GM19239 (cell line): ENCODE data around the gene BNC2.
"Not testable (repeated sequence)": the region's sequence is repeated elsewhere in the genome, so short reads cannot be mapped to it uniquely, and the experiment has no call there.

Experiments
- DNase-seq: peaks from one replicate; pipeline ENCODE4 v3.0.0; 2011; ENCODE audit warnings: low spot score; ENCODE audit not compliant: insufficient read length
- FAIRE-seq: peaks from 2 replicates; lab custom pipeline; 2011; peaks lifted over from hg19 to GRCh38; lab: Jason Lieb, UNC

The BNC2 gene

DNA sequence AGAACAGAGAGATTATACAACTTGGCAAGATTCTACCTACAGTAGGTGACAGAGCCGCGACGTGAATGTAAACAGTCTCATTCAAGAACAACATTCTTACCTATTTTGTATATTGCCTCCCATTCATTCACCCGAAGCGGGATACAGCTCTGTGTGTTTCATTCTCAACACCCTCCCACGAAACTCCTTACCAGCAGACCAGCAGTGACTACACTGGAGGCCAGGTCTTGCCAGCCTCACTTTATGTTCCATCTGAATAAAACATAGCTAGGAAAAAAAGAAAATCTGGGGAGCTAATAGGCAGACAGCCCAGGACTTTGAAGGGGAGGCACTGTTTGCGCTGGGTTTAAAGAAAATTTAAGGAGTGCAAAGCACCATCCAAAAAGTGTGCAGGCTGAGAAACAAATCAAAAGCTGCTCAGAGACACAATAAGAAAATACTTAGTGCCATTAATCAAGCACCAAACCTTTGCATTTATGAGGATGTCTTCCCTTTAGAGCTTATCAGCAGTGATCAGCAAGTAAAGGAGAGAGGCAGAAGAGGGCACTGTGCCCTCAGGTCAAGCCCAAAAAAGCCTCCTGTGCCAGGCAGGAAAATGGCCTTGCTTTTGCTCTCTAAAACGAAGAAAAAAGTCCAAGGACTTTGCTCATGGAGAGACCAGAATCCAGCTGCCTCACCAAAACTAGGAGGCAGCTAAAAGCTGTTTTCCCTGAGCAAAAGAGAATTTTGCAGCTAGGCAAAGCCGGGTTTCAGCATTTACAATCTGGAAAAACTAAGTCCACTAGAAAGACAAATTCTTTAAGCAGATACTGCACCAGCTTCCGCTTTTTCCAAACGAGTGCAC, 295.1 kb downstream of the BNC2 start:
- no peak for DNase-seq
- no peak for FAIRE-seq

DNA sequence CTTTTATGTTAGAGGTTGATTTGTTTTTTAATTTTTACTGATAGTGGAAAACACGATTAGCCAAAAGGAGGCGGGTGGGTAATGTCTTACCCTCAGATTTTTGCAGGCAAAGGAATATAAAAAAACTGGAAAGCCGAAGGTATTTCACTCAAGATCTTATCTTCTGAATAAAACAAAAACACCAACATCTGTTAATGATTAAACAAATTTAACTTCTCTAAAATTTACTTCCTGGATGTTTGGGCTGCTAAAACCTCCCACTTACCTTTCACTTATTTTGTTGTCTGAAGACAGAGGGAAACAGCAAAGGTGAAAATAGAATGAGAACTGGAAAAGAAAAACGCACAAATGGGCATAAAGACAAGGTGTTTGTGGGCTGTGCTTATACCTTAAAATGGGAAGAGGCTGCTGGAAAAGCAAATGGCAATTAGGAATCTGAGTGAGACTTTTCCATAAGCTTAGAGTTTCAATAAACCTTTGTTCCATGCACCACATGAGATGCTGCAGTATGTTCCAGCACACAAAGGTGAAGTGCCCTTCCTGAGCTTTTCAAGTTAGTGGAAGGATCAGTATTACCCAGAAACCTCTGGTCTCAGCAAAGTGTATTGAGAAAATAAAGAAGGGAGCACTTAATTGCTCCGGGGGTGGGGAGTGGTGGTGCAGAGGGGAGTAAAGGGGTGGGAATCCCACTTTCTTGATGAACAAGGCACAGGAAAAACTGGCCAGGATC, 298.3 kb downstream of the BNC2 start:
- FAIRE-seq: no peak

DNA sequence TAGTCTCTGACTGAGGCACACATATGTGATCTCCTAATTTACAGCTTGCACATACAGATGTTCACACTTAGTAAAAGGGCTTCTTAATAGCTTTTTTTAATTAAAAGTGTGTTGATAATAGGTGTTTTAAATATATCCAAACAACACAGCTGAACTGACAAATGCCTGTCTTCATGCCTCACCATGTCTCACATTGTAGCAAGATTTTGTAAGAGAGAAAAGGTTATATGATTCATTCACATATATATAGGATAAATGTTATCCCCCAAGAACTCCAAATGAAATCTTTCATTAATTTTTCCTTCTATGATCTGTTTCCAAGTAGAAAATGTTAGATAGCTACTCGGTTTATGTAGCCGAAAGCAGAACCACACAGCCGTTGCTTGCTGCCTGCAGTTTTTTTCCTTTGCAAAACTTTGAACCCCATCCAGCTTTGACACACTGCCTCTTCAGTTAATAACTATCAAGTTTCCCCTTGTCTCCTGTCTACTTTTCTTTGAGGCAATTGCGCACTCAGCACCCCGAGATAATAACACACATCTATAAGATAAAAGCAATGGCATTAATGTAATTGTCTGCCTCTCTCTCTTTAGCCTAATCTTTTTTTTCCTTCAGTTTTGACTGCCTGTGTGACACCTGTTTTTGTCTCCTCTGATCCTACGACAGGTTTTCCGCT, 299.2 kb downstream of the BNC2 start:
- FAIRE-seq: no peak

More for the DNA sequence above, 298.3 kb downstream of the BNC2 start:
- DNase-seq: no peak

DNA sequence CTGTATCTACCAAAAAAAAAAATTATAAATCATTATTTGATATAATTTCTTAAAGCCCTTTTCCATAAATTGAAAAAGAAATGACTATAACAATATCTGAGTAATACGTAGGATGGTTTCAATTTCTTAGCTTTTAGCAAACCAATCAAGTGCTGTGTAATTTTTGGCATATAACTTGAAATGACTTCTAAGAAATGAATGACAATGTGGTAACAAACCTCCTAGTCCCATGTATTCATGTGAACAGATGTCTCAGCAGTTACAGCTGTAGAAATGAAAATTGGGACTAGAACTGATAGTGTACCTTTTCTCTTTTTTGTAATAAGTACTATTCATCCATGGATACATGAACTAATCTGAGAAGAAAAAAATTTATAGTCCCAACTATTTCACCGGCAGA, 307.0 kb downstream of the BNC2 start:
- FAIRE-seq: no peak
- DNase-seq: no peak

More for the DNA sequence above, 299.2 kb downstream of the BNC2 start:
- DNase-seq: no peak

DNA sequence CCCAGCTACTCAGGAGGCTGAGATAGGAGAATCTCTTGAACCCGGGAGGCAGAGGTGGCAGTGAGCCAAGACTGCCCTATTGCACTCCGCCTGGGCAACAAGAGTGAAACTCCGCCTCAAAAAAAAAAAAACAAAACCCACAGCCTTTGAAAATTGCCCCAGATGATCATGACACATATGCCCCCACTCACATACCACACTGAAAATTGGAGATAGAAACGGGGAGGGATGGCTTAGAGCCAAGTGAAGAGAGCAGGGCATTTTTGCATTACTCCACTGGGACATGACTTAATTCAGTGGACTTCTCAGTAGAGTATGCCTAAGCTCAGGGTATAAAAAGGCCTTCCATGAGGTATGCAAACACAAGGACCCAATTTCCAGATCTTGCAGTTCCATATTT, 309.3 kb downstream of the BNC2 start:
- FAIRE-seq: no peak
- no peak for DNase-seq

DNA sequence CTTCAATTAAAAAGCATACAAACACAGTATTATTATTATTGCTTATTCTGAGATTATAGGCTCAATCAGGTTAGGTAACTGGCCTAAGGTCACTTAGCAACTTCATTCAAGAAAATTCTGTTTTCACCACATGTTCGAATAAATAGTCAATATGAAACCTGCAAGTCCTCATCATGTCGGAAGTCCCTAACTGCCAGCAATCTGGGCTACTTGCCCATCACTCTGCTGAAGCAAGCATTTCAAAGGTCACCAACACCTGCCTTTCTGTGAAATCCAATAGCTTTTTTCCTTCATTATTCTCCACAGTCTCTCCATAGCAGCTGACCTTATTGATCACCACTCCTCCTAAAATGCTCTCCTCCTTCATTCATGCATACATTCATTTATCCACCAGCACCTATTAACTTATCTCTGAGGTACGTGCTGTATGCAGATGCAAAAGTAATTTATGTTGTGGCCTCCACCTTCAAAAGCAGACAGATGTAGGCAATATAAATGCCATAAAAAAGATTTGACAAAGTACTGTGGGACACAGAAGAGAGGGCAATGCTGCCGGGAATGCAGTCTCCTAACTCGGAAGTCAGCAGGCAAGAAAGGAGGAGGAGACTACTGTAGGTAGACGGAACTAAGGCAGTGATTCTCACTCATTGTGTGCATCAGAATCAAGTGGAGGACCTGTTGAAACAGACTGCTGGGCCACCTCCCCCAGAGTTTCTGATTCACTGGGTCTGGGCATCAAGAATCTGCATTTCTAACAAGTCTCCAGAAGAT, 310.9 kb downstream of the BNC2 start:
- DNase-seq: no peak
- no peak for FAIRE-seq

DNA sequence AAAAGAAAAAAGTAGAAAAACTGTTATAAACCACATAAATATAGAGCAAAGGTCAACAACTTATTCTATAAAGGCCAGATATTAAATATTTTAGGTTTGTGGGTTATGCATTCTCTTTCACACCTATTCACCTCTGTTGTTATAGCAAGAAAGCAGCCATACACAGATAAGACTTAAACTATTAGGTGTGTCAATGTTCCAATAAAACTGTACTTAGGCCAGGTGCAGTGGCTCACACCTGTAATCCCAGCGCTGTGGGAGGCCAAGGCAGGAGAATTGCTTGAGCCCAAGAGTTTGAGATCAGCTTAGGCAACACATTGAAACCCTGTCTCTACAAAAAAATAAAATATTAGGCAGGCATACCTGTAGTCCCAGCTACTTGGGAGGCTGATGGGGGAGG, 314.7 kb downstream of the BNC2 start:
- DNase-seq: no peak
- no peak for FAIRE-seq

DNA sequence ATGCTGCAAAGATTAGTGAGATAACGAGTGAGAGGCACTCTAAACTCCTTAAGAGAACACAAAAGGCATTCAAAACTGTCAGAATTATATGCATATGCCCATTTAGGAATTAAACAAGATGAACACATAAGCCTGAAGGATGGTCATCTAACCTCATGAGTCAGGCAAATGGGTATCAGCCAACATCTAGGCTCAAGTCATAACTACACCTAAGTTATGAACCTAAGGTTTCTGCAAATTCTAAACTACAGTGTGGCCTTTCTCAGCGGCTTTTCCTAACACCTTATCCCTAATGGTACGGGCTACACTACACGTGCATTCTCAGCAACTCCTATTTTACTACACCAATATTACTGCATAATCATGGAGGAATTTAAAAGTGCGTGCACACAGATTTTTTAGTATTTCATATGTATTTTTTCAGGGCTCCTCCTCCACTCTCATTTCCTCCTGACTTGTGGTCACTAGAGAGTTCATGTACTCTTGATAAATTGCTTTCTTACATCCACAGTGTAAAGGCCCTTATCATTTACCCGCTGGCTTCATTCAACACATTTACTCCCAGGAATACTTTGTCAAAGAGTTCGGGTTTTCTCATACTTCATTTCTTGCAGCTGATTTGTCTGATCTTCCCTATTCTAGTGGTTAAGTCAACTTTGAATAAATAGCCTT, 316.5 kb downstream of the BNC2 start:
- DNase-seq (no peak), FAIRE-seq (no peak)

DNA sequence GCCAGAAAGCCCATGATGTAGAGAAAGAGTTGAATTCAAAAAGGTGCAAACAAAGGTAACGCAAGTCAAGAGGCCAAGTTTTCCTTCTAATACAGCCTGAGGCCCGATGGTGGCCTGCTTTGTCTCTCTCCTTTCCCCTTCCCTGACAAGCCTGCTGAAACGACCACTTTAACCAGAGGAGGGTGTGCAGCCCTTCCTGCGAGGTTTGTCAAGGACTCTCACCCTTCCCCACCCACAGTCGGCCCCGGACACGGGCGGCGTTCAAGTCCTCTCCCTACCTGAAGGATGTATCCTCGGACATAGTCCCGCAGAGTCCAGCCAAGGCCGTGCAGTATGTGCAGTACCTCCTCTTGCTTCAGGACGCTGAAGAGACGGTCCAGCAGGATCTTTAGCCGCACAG, 318.2 kb downstream of the BNC2 start:
- DNase-seq: no peak
- no peak for FAIRE-seq

DNA sequence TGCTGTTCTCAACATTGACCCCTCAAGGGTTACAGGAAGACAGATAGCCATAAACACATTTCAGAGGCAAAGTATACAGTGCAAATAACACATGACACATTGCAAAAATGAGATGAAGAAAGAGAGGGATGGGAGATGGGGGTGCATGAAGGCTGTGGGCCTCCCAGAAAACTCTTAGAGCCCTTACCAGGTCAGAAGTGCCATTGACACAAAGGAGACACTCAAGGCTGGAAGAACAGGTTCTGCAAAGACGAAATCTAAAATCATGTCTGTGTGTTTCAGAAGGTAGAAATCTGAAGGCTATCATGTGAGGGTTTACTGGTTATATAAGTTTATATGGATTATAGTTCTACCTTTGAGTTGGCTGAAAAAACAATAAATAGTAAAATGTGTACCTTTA, 318.8 kb downstream of the BNC2 start:
- no peak for FAIRE-seq
- DNase-seq: no peak

DNA sequence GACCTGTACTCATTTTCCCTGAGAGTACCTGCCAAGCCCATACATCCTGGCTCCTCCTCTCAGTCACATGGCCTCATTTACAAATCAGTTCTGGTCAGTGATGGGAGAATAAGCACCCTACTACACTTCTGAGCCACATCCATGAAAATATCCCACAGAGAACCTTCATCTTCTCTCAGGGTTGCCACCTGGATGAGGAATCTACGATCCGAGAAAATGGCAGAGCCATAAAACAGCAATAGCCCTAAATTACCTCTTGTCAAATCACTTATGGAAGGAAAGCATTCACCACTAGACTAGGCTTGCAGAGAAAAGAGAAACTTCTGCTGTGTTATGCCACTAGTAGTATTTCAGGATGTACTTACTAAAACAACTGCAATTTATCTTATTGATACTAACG, 324.8 kb downstream of the BNC2 start:
- DNase-seq (no peak), FAIRE-seq (no peak)

DNA sequence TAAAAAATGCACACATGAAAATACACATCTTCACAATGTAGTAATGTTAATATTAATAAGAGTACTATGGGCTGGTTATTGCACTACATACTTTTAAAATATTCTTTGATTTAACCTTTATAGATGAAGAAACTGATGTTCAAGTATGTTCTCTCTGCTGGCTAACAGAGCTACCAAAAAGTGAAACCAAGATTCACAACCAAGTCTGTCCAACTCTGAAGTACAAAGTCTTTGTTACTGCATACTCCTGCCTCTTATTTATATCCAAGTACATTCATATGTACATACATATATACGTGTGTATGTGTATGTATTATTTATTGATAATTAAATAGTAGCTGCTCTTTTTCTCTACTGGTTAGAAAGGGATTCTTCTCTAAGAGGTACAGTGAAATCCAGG, 325.6 kb downstream of the BNC2 start:
- FAIRE-seq (no peak), DNase-seq (no peak)

DNA sequence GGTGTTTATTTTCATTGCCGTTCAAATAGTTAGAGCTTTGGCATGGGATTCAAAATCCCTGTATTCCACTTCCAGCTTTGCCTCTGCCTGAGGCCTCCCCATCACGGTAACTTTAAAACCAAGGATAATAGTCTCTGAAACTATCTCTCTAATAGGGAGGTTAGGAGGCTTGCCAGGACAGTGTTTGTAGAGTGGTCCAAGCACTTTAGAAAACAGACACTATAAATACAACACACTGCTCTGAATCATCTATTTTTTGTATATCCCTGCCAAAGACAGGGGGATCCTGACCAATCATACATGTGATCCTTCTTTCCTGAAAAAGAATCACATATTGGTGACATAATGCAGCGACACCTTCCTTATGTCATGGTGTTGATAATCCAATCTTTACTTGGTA, 326.8 kb downstream of the BNC2 start:
- DNase-seq (no peak), FAIRE-seq (no peak)

DNA sequence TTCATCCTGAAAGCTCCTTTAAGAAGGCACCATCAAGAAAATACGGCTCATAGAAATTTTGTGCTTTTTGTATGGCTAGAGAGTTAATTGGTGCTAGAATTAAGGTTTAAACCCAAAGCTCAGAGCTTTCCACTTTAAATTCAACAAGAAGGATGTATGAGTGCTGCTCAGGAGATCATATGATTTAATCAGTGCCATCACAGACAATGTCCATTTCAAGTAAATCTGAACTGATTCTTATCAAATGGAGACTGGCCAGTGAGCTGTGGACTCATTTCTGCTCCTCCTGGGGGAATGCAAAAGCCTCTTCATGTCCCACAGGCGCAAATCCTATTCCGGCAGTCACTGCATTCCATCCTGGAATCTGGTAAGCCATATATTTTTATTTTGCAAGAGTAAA, 327.2 kb downstream of the BNC2 start:
- FAIRE-seq: no peak
- DNase-seq: no peak

DNA sequence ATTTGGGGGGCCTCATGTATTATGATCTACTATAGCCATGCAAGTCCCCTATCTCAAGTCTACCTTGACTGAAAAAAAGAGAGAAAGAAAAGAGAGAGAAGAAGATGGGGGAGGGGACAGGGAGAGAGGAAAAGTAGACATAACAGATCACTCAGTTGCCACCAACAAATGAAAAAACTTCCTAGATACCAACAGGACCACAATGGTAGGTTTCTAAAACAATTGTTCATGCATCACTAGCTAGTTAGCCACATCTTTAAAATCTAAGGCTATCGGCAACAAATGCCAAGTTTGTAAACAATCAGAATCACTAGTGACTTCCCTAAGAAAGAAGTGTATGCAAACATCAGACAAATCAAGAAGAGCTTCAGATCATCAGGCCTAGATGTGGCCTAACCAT, 328.2 kb downstream of the BNC2 start:
- DNase-seq (no peak), FAIRE-seq (no peak)

DNA sequence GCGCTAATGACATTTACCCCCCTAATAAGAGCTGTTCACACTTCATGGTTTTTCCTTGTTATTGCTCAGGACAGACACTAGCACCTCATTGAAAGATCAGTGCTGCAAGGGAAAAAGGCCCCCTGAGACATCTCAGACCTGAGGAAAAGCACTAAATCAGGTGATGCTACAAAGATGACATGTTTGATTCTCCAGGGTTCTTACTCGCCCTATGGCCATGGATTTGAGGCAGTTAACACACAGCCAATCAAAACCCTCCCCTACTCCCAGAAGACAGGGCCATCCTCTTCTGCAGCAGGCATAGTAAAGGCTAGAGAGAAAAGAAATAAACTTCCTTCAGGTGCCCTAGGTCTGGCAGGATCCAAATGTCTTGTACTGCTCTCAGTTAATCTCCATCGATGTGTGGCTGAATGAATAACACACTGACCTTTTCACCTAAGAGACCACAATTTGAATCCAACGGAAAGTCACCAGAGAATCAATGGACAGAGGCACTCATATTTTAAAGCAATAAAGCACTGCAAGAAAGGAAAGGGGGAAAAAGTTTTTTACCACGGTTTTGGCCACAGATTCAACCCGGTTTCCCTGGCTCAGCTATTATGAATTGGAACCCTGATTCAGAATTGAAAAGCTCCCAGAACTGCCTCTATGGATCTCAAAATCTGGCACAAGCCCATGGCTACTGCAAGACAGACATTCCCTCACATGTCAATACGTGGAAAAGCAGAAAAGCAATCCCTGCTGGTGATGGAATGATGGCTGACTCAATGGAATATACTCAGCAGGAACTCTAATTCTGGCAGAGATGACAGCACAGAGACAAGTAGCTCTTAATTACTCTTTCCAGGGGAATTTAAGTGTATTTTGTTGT, 329.5 kb downstream of the BNC2 start:
- FAIRE-seq: no peak
- DNase-seq: no peak

DNA sequence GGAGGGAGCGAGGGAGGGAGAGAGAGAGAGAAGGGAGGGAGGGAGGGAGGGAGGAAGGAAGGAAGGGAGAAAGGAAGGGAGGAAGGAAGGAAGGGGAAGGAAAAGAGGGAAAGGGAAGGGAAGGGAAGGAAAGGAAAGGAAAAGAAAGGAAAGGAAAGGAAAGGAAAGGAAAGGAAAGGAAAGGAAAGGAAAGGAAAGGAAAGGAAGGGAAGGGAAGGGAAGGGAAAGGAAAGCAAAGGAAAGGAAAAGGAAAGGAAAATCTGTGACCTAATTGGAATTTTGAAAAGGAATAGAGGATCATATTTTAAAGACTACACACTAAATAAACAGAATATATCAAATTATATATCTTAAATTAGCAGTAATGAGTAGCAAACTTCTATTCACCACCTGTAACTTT, 330.8 kb downstream of the BNC2 start:
- not testable (repeated sequence) for DNase-seq, FAIRE-seq

DNA sequence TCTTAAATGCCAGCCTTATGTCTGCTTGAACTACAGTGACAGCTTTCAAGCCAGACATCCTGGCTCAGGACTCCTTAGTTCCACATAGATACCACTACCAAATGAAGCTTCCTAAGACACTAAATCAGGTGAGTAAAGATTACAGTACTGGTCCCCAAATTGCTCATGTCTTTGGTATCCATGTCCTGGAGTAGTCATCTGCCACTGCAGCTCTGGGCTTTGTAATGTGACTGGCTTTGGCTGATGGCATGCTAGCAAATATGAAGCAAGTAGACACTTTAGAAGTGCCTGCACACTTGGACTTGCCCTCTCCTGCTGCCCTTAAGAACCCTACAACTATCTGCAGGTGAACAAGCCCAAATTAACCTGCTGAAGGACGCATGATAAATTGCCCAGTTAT, 334.9 kb downstream of the BNC2 start:
- DNase-seq (no peak), FAIRE-seq (no peak)
